Measurements from ENCODE around the gene SLC25A22.

SLC25A22 gene

GRCh38 chr11:798093-798713 lies at the start of gene SLC25A22:
TSS of gene SLC25A22 (minus strand) at chr11:798281. CDS start at chr11:795006, 3,275 bp downstream.
- peak; percentile 30 for DNase-seq

GRCh38 chr11:847876-848275 lies 49.8 kb upstream of the SLC25A22 start:
- no peak for DNase-seq

- no peak for DNase-seq
These were observed 48.5 kb upstream of the SLC25A22 start for GRCh38 chr11:846496-847098.

- DNase-seq = no peak
These were observed 47.9 kb upstream of the SLC25A22 start for GRCh38 chr11:845872-846495.

GRCh38 chr11:844693-845644 lies 46.9 kb upstream of the SLC25A22 start:
- DNase-seq = no peak

GRCh38 chr11:843818-844692 lies 46.0 kb upstream of the SLC25A22 start:
- DNase-seq = no peak

- DNase-seq = no peak
These were observed 45.1 kb upstream of the SLC25A22 start for GRCh38 chr11:843086-843734.

GRCh38 chr11:842370-843002 lies 44.4 kb upstream of the SLC25A22 start, which contains the start of the genes POLR2L and TSPAN4:
TSS of gene POLR2L (minus strand) at chr11:842529. CDS start at chr11:842508, 21 bp downstream.
TSS of gene TSPAN4 (plus strand) at chr11:842852. CDS start at chr11:850305, 7,453 bp downstream.
- DNase-seq = peak; percentile 56

GRCh38 chr11:841981-842369 lies 43.9 kb upstream of the SLC25A22 start:
- DNase-seq = no peak

- no peak for DNase-seq
These were observed 42.0 kb upstream of the SLC25A22 start for GRCh38 chr11:839875-840617.

- DNase-seq = no peak
These were observed 41.2 kb upstream of the SLC25A22 start for GRCh38 chr11:839280-839623.

- DNase-seq = no peak
These were observed 40.6 kb upstream of the SLC25A22 start for GRCh38 chr11:838441-839279.

GRCh38 chr11:837990-838307 lies 39.9 kb upstream of the SLC25A22 start:
- no peak for DNase-seq

- no peak for DNase-seq
These were observed 39.3 kb upstream of the SLC25A22 start for GRCh38 chr11:837189-837989.

- no peak for DNase-seq
These were observed 38.6 kb upstream of the SLC25A22 start for GRCh38 chr11:836700-837099.

- no peak for DNase-seq
These were observed 38.2 kb upstream of the SLC25A22 start for GRCh38 chr11:836274-836673.

- no peak for DNase-seq
These were observed 36.6 kb upstream of the SLC25A22 start for GRCh38 chr11:834371-835316.

Data from NCI-H510A treated with DMSO at 0.1 percent for 48 hours (cell line).